Myocyte (in vitro differentiated cells): Measurements from ENCODE around the gene NXF2B. TPM values are rescaled to one million over a fixed set of nuclear protein-coding genes. Genes with fewer than 3 reads are reported as not detected.
"Not testable (repeated sequence)": the region's sequence is repeated elsewhere in the genome, so short reads cannot be mapped to it uniquely, and the experiment has no call there.

Experiments used
- DNase-seq: peaks from one replicate; pipeline ENCODE4 v3.0.0-alpha.2; 2012; ENCODE audit warnings: low read depth
- polyA plus RNA-seq: library from polyadenylated mRNA; unstranded; fragments of >200 nt; gene quantifications from one replicate; pipeline ENCODE4 v1.2.1, GENCODE V29; 2012; ENCODE audit warnings: missing spikeins
- total RNA-seq: library from RNA; depleted of rRNA; stranded (reverse); fragments of >200 nt; gene quantifications from 2 replicates; pipeline ENCODE4 v1.2.3, GENCODE V29; 2014

The NXF2B gene
- total RNA-seq = not detected in 2 replicates
- not detected for polyA plus RNA-seq

GRCh38 chrX:102439908-102440307 lies at the start of gene NXF2B:
Gene NXF2B (minus strand): TSS chrX:102440008. CDS start chrX:102380036, 59,972 bp downstream.
- DNase-seq = not testable (repeated sequence)

GRCh38 chrX:102478765-102479164 lies 39.0 kb upstream of the NXF2B start:
- not testable (repeated sequence) for DNase-seq

GRCh38 chrX:102471762-102472220 lies 32.0 kb upstream of the NXF2B start, which contains the start of gene TCP11X2:
Gene TCP11X2 (minus strand): TSS chrX:102471812.
- not testable (repeated sequence) for DNase-seq

- DNase-seq = not testable (repeated sequence)
Measured at GRCh38 chrX:102470215-102470614, 30.4 kb upstream of the NXF2B start.

- DNase-seq = not testable (repeated sequence)
Measured at GRCh38 chrX:102458615-102459014, 18.8 kb upstream of the NXF2B start.

GRCh38 chrX:102414493-102414892 lies 25.3 kb downstream of the NXF2B start:
- DNase-seq = not testable (repeated sequence)

GRCh38 chrX:102345916-102346315 lies 93.9 kb downstream of the NXF2B start:
- DNase-seq = peak; percentile 54

GRCh38 chrX:102341867-102342266 lies 97.9 kb downstream of the NXF2B start:
- DNase-seq = peak; percentile 3

GRCh38 chrX:102339312-102340298 lies 100.2 kb downstream of the NXF2B start:
- peak; percentile 4 for DNase-seq

GRCh38 chrX:102338162-102338561 lies 101.6 kb downstream of the NXF2B start:
- DNase-seq = no peak

Other genes starting within 250 kb of the NXF2B start
- gene TCP11X1, start 224.7 kb downstream of the NXF2B start, total RNA-seq = not detected in 2 replicates
- gene NXF2, start 192.8 kb downstream of the NXF2B start, total RNA-seq = not detected in 2 replicates
- not detected in 2 replicates for gene TCP11X2, start 31.8 kb upstream of the NXF2B start, total RNA-seq
- gene TMSB15A, start 76.7 kb upstream of the NXF2B start, total RNA-seq = 0.35 TPM in 1 of 2 replicates, not detected in the other
- gene ARMCX5, start 159.5 kb upstream of the NXF2B start, total RNA-seq = 12.9 and 13.6 TPM in 2 replicates
- gene GPRASP1, start 211.5 kb upstream of the NXF2B start, total RNA-seq = 1.3 and 1.8 TPM in 2 replicates